GM12873 (cell line): Measurements from ENCODE around the gene SLCO4A1.

Experiments
- TF ChIP-seq, protein P1 (sequence below): IDR thresholded peaks from 2 replicates; pipeline ENCODE4 v1.5.1; 2012; ENCODE audit warnings: low read depth, mild to moderate bottlenecking, moderate library complexity, low read length, control low read depth; ENCODE audit not compliant: insufficient read depth; ENCODE audit errors: missing control alignments

Gene SLCO4A1

GRCh38 chr20:62624719-62625453 is 17.4 kb upstream of the SLCO4A1 start:
- TF ChIP-seq, protein P1, sequence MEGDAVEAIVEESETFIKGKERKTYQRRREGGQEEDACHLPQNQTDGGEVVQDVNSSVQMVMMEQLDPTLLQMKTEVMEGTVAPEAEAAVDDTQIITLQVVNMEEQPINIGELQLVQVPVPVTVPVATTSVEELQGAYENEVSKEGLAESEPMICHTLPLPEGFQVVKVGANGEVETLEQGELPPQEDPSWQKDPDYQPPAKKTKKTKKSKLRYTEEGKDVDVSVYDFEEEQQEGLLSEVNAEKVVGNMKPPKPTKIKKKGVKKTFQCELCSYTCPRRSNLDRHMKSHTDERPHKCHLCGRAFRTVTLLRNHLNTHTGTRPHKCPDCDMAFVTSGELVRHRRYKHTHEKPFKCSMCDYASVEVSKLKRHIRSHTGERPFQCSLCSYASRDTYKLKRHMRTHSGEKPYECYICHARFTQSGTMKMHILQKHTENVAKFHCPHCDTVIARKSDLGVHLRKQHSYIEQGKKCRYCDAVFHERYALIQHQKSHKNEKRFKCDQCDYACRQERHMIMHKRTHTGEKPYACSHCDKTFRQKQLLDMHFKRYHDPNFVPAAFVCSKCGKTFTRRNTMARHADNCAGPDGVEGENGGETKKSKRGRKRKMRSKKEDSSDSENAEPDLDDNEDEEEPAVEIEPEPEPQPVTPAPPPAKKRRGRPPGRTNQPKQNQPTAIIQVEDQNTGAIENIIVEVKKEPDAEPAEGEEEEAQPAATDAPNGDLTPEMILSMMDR, result no peak

DNA sequence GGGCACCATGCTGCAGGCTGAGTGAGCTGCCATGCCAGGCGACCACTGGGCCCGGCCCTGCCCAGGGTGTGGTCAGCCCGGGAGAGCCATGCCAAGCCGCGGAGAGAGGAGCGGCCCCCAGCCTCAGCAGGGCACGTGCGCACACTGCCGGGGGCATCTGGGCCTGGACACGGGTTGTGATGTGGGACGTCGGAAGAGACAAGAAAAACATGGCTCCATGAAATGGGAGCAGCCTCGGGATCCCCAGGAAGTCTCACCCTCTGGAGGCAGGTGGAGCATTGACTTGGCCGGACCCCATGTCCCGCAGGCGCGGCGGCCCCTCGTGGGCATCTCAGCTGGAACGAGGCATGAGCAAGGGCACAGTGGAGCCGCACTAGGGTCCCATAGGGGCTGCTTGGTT is 16.8 kb upstream of the SLCO4A1 start:
- TF ChIP-seq, protein P1, result no peak

GRCh38 chr20:62625921-62626547 is 16.3 kb upstream of the SLCO4A1 start:
- TF ChIP-seq, protein P1, result no peak

GRCh38 chr20:62627901-62628612 is 14.2 kb upstream of the SLCO4A1 start:
- TF ChIP-seq, protein P1, result no peak

DNA sequence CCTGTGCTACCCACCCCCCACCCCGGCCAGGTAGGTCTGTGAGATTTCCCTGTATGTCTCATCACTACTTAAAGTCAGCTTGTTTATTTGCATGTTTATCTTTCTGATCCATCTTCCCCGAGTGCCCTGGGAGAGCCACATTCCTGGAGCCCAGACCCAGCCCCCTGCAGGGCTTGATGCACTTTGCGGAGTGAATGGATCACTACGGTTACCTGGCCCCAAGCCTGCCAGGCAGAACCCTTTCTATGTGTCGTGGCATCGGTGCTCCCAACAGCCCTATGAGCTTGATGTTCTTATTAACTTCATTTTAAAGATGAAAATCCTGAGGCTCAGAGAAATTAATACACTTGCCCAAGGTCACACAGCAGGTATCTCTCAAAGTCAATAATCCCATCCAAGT is 13.6 kb upstream of the SLCO4A1 start:
- TF ChIP-seq, protein P1, result no peak

DNA sequence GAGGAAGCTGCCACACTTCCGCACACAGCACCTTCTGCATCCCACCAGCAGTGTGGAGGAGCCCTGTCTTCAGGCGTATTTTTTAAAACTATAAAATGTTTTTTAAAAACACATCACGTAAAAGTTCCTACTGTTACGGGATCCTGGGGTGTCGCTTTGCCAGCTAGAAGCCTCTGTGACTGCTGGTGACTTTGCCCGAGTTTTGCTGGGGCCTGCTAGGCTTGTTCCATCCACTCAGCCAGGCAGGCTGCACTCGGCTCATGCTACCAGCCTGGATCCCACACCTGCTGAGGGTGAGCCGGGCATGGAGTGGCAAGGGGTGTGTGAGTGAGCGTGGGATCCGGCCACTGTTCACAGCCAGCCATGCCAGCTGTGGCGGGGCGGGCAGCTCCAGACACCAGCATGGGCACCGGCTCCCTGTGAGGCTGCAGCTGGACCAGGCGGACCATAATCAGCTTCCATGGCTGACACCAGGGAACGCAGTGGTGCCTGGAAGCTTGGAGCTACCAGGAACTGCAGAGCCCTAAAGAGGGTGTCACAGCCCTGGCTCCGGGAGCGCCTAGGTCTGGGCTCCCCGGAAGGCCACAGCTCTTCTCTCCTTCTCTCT is 12.3 kb upstream of the SLCO4A1 start:
- TF ChIP-seq, protein P1, result no peak
